Sigmoid colon (tissue), 4 donors: ENCODE results near the gene ALX4.

Experiments
- EP300 ChIP-seq, 4 donors: sonication (generic); formaldehyde crosslinking; IDR thresholded peaks; one replicate each; pipeline ENCODE4 v1.6.1; 2017; ENCODE audit warnings: antibody characterized with exemption in 4 of 4
- POLR2A ChIP-seq, 2 donors: fragments of 450-650 bp; IDR thresholded peaks; one replicate each; pipeline ENCODE4 v1.6.1; 2016; ENCODE audit warnings: antibody characterized with exemption in 2 of 2, mild to moderate bottlenecking in 2 of 2, moderate library complexity in 2 of 2
- POLR2AphosphoS5 ChIP-seq, 4 donors: sonication (generic); formaldehyde crosslinking; IDR thresholded peaks; one replicate each; pipeline ENCODE4 v1.6.1; 2017; ENCODE audit warnings: antibody characterized with exemption in 4 of 4
- TF ChIP-seq, protein P1 (sequence below), 4 experiments: fragments of 450-650 bp in 3 of 4; fragments of 200-600 bp in 1 of 4; IDR thresholded peaks; one replicate each; pipeline ENCODE4 v1.5.1; 2016 to 2019; ENCODE audit warnings: antibody characterized with exemption in 4 of 4, mild to moderate bottlenecking in 3 of 4, moderate library complexity in 2 of 4

DNA sequence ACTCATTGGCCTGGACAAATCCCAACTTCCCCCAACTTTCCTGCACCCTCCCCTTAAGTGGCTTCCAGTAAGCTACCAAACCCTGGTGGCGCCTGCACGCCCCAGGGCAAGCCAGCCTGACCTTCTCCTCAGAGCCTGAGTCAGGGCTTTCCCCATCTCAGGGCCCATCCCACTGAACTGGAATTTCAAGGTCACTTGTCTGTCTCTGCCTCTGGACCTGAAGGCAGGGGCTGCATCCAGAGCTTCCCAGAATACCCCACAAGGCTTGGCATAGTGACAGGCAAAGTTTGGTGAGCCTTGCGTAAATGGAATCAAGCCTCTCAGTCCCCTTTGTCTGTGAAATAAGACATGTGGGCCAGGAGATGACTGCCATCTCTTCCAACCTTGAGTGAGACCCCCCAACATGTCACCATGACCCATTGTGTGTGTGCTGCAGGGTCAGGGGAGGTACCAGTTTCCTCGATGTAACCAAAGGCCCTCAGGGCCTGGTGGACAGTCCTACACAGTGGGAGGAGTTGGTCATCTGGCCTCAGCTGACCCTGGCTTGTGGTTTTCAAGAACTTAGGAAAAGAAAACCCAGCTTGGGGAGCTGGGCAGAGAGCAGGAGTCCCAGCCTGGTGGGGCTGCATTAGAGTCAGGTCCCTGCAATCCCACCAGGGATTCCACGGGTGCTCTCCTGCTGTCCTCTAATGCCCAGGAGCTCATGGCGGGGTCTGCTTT, 8.9 kb downstream of the ALX4 start:
- TF ChIP-seq, protein P1, sequence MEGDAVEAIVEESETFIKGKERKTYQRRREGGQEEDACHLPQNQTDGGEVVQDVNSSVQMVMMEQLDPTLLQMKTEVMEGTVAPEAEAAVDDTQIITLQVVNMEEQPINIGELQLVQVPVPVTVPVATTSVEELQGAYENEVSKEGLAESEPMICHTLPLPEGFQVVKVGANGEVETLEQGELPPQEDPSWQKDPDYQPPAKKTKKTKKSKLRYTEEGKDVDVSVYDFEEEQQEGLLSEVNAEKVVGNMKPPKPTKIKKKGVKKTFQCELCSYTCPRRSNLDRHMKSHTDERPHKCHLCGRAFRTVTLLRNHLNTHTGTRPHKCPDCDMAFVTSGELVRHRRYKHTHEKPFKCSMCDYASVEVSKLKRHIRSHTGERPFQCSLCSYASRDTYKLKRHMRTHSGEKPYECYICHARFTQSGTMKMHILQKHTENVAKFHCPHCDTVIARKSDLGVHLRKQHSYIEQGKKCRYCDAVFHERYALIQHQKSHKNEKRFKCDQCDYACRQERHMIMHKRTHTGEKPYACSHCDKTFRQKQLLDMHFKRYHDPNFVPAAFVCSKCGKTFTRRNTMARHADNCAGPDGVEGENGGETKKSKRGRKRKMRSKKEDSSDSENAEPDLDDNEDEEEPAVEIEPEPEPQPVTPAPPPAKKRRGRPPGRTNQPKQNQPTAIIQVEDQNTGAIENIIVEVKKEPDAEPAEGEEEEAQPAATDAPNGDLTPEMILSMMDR (IDR thresholded peaks at IDR 0.05), result no peak
- TF ChIP-seq POLR2A (IDR thresholded peaks at IDR 0.05) (no peak), POLR2AphosphoS5 (IDR thresholded peaks at IDR 0.05) (no peak), EP300 (IDR thresholded peaks at IDR 0.05) (no peak)
